H1 (cell line): ENCODE results near the gene CYP2W1. TPM values are rescaled to one million over a fixed set of nuclear protein-coding genes. Genes with fewer than 3 reads are reported as not detected.

Experiments
- CTCF ChIA-PET: fragments of 300-600 bp; sonication (Branson Sonifier 250); formaldehyde crosslinking; loops from one replicate; lab custom pipeline; 2021; ENCODE audit not compliant: partially characterized antibody; lab: Charles Lee
- POLR2A ChIA-PET: fragments of 300-600 bp; sonication (Branson Sonifier 250); formaldehyde crosslinking; loops from one replicate; lab custom pipeline; 2021; ENCODE audit warnings: inconsistent platforms; ENCODE audit not compliant: partially characterized antibody; lab: Charles Lee
- DNase-seq, 2 experiments: peaks; one replicate each; pipeline versions ENCODE4 v3.0.0 to v3.0.0-alpha.2; 2010 to 2022; ENCODE audit warnings: low spot score in 2 of 2, low read depth in 1 of 2, mixed read lengths in 1 of 2
- FAIRE-seq: peaks from 2 replicates; lab custom pipeline; 2011; peaks lifted over from hg19 to GRCh38; lab: Jason Lieb, UNC
- H2AFZ ChIP-seq: 2 replicates; pipeline ENCODE4 v1.8.1; 2012; ENCODE audit warnings: low read length, inconsistent platforms
- H2AK5ac ChIP-seq: 2 replicates; pipeline ENCODE4 v1.6.1; 2013; ENCODE audit warnings: low read depth, low read length
- H2BK120ac ChIP-seq: replicated peaks from 2 replicates; pipeline ENCODE3; 2013; ENCODE audit warnings: low read depth, low read length, inconsistent platforms
- H2BK12ac ChIP-seq: 2 replicates; pipeline ENCODE4 v1.6.1; 2013; ENCODE audit warnings: low read depth, low read length
- H2BK15ac ChIP-seq: 2 replicates; pipeline ENCODE4 v1.6.1; 2013; ENCODE audit warnings: low read length
- H2BK20ac ChIP-seq: 2 replicates; pipeline ENCODE4 v1.6.1; 2013; ENCODE audit warnings: low read length
- H2BK5ac ChIP-seq: 2 replicates; pipeline ENCODE4 v1.6.1; 2013; ENCODE audit warnings: low read depth, low read length
- H3K14ac ChIP-seq: 2 replicates; pipeline ENCODE4 v1.6.1; 2013; ENCODE audit warnings: inconsistent platforms; ENCODE audit not compliant: insufficient read length
- H3K18ac ChIP-seq: 2 replicates; pipeline ENCODE4 v1.6.1; 2013; ENCODE audit warnings: low read length; ENCODE audit errors: extremely low read depth
- H3K23ac ChIP-seq: 2 replicates; pipeline ENCODE4 v1.6.1; 2013; ENCODE audit warnings: inconsistent platforms; ENCODE audit not compliant: insufficient read length
- H3K23me2 ChIP-seq: 2 replicates; pipeline ENCODE4 v1.6.1; 2013; ENCODE audit warnings: low read depth, low read length
- H3K27ac ChIP-seq: 2 replicates; pipeline ENCODE4 v1.6.1; 2011; ENCODE audit warnings: low read depth, low read length, inconsistent platforms
- H3K27me3 ChIP-seq, 4 experiments: replicated peaks in 1 of 4; 1 replicate in 1 of 4; 2 replicates in 3 of 4; pipeline versions ENCODE4 v1.6.1 to v1.8.1; 2011 to 2013; ENCODE audit warnings: low read length in 3 of 4, mild to moderate bottlenecking in 3 of 4, inconsistent platforms in 2 of 4, mixed read lengths in 2 of 4, moderate library complexity in 1 of 4; ENCODE audit not compliant: control insufficient read depth in 3 of 4, insufficient read depth in 3 of 4; ENCODE audit errors: extremely low read depth in 1 of 4
- H3K36me3 ChIP-seq, 4 experiments: 2 replicates each; pipeline versions ENCODE4 v1.6.1 to v1.8.1; 2011 to 2013; ENCODE audit warnings: mild to moderate bottlenecking in 4 of 4, low read length in 3 of 4, moderate library complexity in 2 of 4, control low read depth in 1 of 4, inconsistent platforms in 1 of 4; ENCODE audit not compliant: insufficient read depth in 4 of 4, control insufficient read depth in 2 of 4
- H3K4ac ChIP-seq: replicated peaks from 2 replicates; pipeline ENCODE3; 2013; ENCODE audit warnings: low read length, low read depth, mixed read lengths, inconsistent platforms; ENCODE audit not compliant: insufficient read length
- H3K4me1 ChIP-seq, 4 experiments: replicated peaks in 1 of 4; 1 replicate in 1 of 4; 2 replicates in 3 of 4; pipeline versions ENCODE4 v1.6.1 to v1.8.1; 2011 to 2013; ENCODE audit warnings: low read length in 3 of 4, inconsistent platforms in 2 of 4, mixed read lengths in 1 of 4; ENCODE audit not compliant: insufficient read depth in 4 of 4, control insufficient read depth in 3 of 4
- H3K4me2 ChIP-seq, 2 experiments: 2 replicates each; pipeline versions ENCODE4 v1.6.1 to v1.8.1; 2011 to 2013; ENCODE audit warnings: low read depth in 2 of 2, low read length in 2 of 2, control low read depth in 1 of 2, inconsistent platforms in 1 of 2, mild to moderate bottlenecking in 1 of 2; ENCODE audit not compliant: insufficient read depth in 1 of 2
- H3K4me3 ChIP-seq, 4 experiments: fragments of 200-600, 300-600 bp in 1 of 4; sonication (generic), shearing (Covaris generic), sonication (Bioruptor Twin) in 1 of 4; 2 replicates each; pipeline versions ENCODE4 v1.5.1 to v1.8.1; 2011 to 2016; ENCODE audit warnings: low read length in 4 of 4, low read depth in 3 of 4, control low read depth in 2 of 4, inconsistent platforms in 2 of 4, mild to moderate bottlenecking in 2 of 4, mixed read lengths in 1 of 4, moderate library complexity in 1 of 4; ENCODE audit not compliant: insufficient read depth in 2 of 4; ENCODE audit errors: extremely low read depth in 1 of 4
- H3K56ac ChIP-seq: replicated peaks from 2 replicates; pipeline ENCODE3; 2013; ENCODE audit warnings: low read depth, mild to moderate bottlenecking, mixed read lengths, low read length, inconsistent platforms; ENCODE audit not compliant: insufficient read length
- H3K79me1 ChIP-seq: 2 replicates; pipeline ENCODE4 v1.6.1; 2013; ENCODE audit warnings: low read depth, low read length, control low read depth
- H3K79me2 ChIP-seq, 2 experiments: 2 replicates each; pipeline versions ENCODE4 v1.6.1 to v1.8.1; 2012 to 2013; ENCODE audit warnings: low read length in 2 of 2, mild to moderate bottlenecking in 2 of 2, inconsistent platforms in 1 of 2; ENCODE audit not compliant: insufficient read depth in 2 of 2, control insufficient read depth in 1 of 2
- H3K9ac ChIP-seq, 4 experiments: replicated peaks in 1 of 4; 1 replicate in 1 of 4; 2 replicates in 3 of 4; pipeline versions ENCODE4 v1.6.1 to v1.8.1; 2011 to 2013; ENCODE audit warnings: low read depth in 3 of 4, low read length in 3 of 4, control low read depth in 2 of 4, mild to moderate bottlenecking in 2 of 4, moderate library complexity in 2 of 4, inconsistent platforms in 1 of 4; ENCODE audit errors: extremely low read depth in 1 of 4
- H3K9me3 ChIP-seq, 2 experiments: 2 replicates each; pipeline versions ENCODE4 v1.6.1 to v1.8.1; 2012 to 2013; ENCODE audit warnings: mild to moderate bottlenecking in 2 of 2, moderate library complexity in 2 of 2, control low read depth in 1 of 2, inconsistent platforms in 1 of 2, low read depth in 1 of 2, low read length in 1 of 2, mixed read lengths in 1 of 2; ENCODE audit not compliant: insufficient read depth in 2 of 2
- H4K20me1 ChIP-seq, 2 experiments: replicated peaks in 1 of 2; 2 replicates each; pipeline versions ENCODE3 to v1.8.1; 2011 to 2013; ENCODE audit warnings: inconsistent platforms in 2 of 2, low read length in 2 of 2, mild to moderate bottlenecking in 1 of 2; ENCODE audit not compliant: insufficient read depth in 2 of 2, control insufficient read depth in 1 of 2
- H4K5ac ChIP-seq: 2 replicates; pipeline ENCODE4 v1.6.1; 2013; ENCODE audit warnings: low read length, low read depth, mixed read lengths, inconsistent platforms; ENCODE audit not compliant: insufficient read length
- H4K8ac ChIP-seq: 2 replicates; pipeline ENCODE4 v1.8.0; 2013; ENCODE audit warnings: mild to moderate bottlenecking, moderate library complexity, low read length, inconsistent platforms; ENCODE audit not compliant: insufficient read depth; ENCODE audit errors: extremely low read depth
- H4K91ac ChIP-seq: replicated peaks from 2 replicates; pipeline ENCODE3; 2013; ENCODE audit warnings: low read length, mixed read lengths, inconsistent platforms; ENCODE audit not compliant: insufficient read length
- ASH2L ChIP-seq: fragments of 200-600, 300-600 bp; sonication (generic); IDR thresholded peaks from one replicate; pipeline ENCODE4 v1.7.1; 2017; ENCODE audit warnings: low read length
- BRCA1 ChIP-seq: IDR thresholded peaks from 2 replicates; pipeline ENCODE4 v1.6.1; 2012; ENCODE audit warnings: low read depth, low read length, improper control_type of control experiment
- CHD2 ChIP-seq: IDR thresholded peaks from 2 replicates; pipeline ENCODE4 v1.6.1; 2012; ENCODE audit warnings: low read length, improper control_type of control experiment
- CTBP2 ChIP-seq: IDR thresholded peaks from 2 replicates; pipeline ENCODE4 v1.7.0; 2011; ENCODE audit warnings: borderline replicate concordance, mild to moderate bottlenecking, moderate library complexity, mixed read lengths, low read length; ENCODE audit not compliant: insufficient read depth, insufficient read length
- KDM4A ChIP-seq: IDR thresholded peaks from one replicate; pipeline ENCODE4 v1.7.1; 2012; ENCODE audit warnings: low read depth, mild to moderate bottlenecking, moderate library complexity, low read length, inconsistent platforms; ENCODE audit not compliant: severe bottlenecking
- RAD21 ChIP-seq, 2 experiments: IDR thresholded peaks in 1 of 2; conservative IDR thresholded peaks in 1 of 2; 2 replicates each; pipeline ENCODE4 v1.6.1; 2011; ENCODE audit warnings: low read depth in 2 of 2, low read length in 2 of 2, improper control_type of control experiment in 1 of 2, inconsistent platforms in 1 of 2, mild to moderate bottlenecking in 1 of 2, moderate library complexity in 1 of 2
- RXRA ChIP-seq: IDR thresholded peaks from 2 replicates; pipeline ENCODE4 v1.6.1; 2011; ENCODE audit warnings: low read depth, mild to moderate bottlenecking, low read length, moderate library complexity; ENCODE audit not compliant: insufficient read depth
- WGBS, 2 experiments: shearing (Covaris generic) in 1 of 2; methylation state at CpG; one replicate each; pipeline versions ENCODE4 v1.1.6 to v1.1.7; 2013 to 2015; ENCODE audit warnings: low lambda C conversion rate in 2 of 2, mixed read lengths in 2 of 2, inconsistent platforms in 1 of 2, low coverage in 1 of 2, missing lambda C conversion rate in 1 of 2; ENCODE audit not compliant: insufficient replicate concordance in 2 of 2, insufficient coverage in 1 of 2, insufficient read length in 1 of 2; ENCODE audit errors: extremely low coverage in 1 of 2, missing lambda C conversion rate in 1 of 2; 5-methylcytosine and 5-hydroxymethylcytosine counted together
- polyA plus RNA-seq, 7 experiments: library from polyadenylated mRNA; depleted of rRNA in 3 of 7; stranded (reverse) in 5 of 7; unstranded in 2 of 7; fragments of >200 nt in 5 of 7; fragments of 200-250 nt in 2 of 7; gene quantifications; 1 replicate in 5 of 7; 2 replicates in 1 of 7; 4 replicates in 1 of 7; pipeline versions ENCODE4 v1.2.1 to v1.2.3, GENCODE V29; 2011 to 2013; ENCODE audit warnings: missing spikeins in 2 of 7, mixed read lengths in 2 of 7
- total RNA-seq: library from RNA; stranded (reverse); fragmentation: NEBNext Ultra II Directional; extraction: Animal tissue kit (Norgen Biotek cat#: 25700); gene quantifications from 2 replicates; pipeline ENCODE4 v1.2.1, GENCODE V29; 2021
- TF ChIP-seq, protein P1 (sequence below), 3 experiments: IDR thresholded peaks; 1 replicate in 2 of 3; 2 replicates in 1 of 3; pipeline versions ENCODE4 v1.5.1 to v1.6.1; 2011; ENCODE audit warnings: low read length in 3 of 3, mild to moderate bottlenecking in 3 of 3, inconsistent platforms in 2 of 3, low read depth in 1 of 3, moderate library complexity in 1 of 3; ENCODE audit not compliant: insufficient read depth in 1 of 3; ENCODE audit errors: control extremely low read depth in 1 of 3

Gene CYP2W1
- total and polyA plus RNA-seq, 2 of the 8 experiments (the other 6 are each of a cell fraction or from before 2014, with no cell fraction given), result not detected

DNA sequence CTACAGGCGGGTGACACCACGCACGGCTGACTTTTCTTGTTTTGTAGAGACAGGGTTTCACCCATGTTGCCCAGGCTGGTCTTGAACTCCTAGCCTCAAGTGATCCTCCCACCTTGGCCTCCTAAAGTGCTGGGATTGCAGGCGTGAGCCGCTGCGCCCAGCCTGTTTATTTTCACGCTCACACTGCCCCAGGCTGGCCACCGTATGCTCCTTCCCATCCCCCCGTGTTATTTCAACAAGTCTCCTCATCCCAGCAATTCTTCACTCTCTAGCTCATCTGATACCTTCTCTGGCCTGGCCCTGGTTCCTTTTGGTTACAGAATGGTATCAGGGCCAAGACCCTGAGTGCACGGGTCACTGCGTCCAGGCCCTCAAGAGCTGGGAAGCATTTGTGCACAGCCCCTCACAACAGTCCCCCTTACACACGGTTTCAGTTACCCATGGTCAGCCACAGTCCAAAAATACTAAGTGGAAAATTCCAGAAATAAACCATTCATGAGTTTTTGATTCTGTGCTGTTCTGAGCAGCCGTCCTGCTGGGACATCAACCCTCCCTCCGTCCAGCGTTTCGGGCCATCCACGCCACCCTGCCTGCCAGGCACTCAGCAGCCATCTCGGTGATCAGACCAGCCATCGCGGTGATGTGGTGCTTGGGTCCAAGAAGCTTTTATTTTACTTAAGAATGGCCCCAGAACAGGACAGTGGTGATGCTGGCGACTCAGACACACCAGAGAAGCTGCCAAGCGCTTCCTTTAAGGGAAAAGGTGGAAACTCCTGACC is 16.5 kb upstream of the CYP2W1 start:
- ChIA-PET CTCF (interaction anchor here (0.6 to 4.6 kb wide), 14 partner anchors 9 to 1754 kb away, joined by 3 to 37 read pairs (median 4); partner anchors contain the start of genes COX19 and CYP2W1), POLR2A (interaction anchor here (0.8 to 2.1 kb wide), 7 partner anchors 9 to 69 kb away, joined by 3 to 10 read pairs (median 3); partner anchors contain the start of genes ADAP1 and COX19)
- no peak overlapping the region for H2BK12ac ChIP-seq
- H2BK20ac ChIP-seq, result no peak overlapping the region
- no peak overlapping the region for H2BK120ac ChIP-seq
- H3K23ac ChIP-seq, result no peak overlapping the region
- WGBS, 2 experiments, result 94% methylated on average over 22 of the region's 22 CpGs; no CpG with 5 or more reads in 1 of the 2 experiments
- H2AFZ ChIP-seq, result no peak overlapping the region
- H2AK5ac ChIP-seq, result no peak overlapping the region
- H4K20me1 ChIP-seq, result peaks cover 4 to 17% of the 10 kb centered on the region in 2 experiments
- H3K79me2 ChIP-seq, result peaks cover 0 to 7% of the 10 kb centered on the region in 2 experiments; a peak in 1 of 4 replicates
- H4K5ac ChIP-seq, result no peak overlapping the region
- H3K9me3 ChIP-seq, result no peaks in the 10 kb centered on the region; a peak in 1 of 4 replicates
- H3K27me3 ChIP-seq, result no peaks in the 10 kb centered on the region
- H3K4me2 ChIP-seq, result no peak overlapping the region
- H3K23me2 ChIP-seq, result no peaks in the 10 kb centered on the region
- no peak overlapping the region for H3K18ac ChIP-seq
- no peak overlapping the region for H3K14ac ChIP-seq
- no peak overlapping the region for H3K4me3 ChIP-seq
- no peak overlapping the region for H3K27ac ChIP-seq
- H2BK5ac ChIP-seq, result no peak overlapping the region
- FAIRE-seq (no peak), DNase-seq (no peak)
- no peak overlapping the region for H2BK15ac ChIP-seq
- no peak overlapping the region for H3K56ac ChIP-seq
- H4K8ac ChIP-seq, result no peak overlapping the region
- no peaks in the 10 kb centered on the region; the same call in 1 of the 2 replicates for H3K79me1 ChIP-seq
- H3K4me1 ChIP-seq, result peaks cover 0 to 9% (median under 1%) of the 10 kb centered on the region in 4 experiments; a peak in 3 of 7 replicates
- no peak overlapping the region for H3K4ac ChIP-seq
- no peak overlapping the region for H4K91ac ChIP-seq
- peaks cover 2 to 30% (median 16%) of the 10 kb centered on the region in 4 experiments; a peak in 7 of 8 replicates for H3K36me3 ChIP-seq
- no peak overlapping the region for H3K9ac ChIP-seq
- TF ChIP-seq BRCA1 (no peak), RAD21 (IDR thresholded peaks at IDR 0.05 in 1 of 2, conservative IDR thresholded peaks at IDR 0.05 in 1 of 2; ENCODE audit: low read depth in 2 of 2, low read length in 2 of 2) (no peak), RXRA (no peak), KDM4A (no peak), CTBP2 (no peak), ASH2L (no peak), CHD2 (no peak)
- TF ChIP-seq, protein P1, sequence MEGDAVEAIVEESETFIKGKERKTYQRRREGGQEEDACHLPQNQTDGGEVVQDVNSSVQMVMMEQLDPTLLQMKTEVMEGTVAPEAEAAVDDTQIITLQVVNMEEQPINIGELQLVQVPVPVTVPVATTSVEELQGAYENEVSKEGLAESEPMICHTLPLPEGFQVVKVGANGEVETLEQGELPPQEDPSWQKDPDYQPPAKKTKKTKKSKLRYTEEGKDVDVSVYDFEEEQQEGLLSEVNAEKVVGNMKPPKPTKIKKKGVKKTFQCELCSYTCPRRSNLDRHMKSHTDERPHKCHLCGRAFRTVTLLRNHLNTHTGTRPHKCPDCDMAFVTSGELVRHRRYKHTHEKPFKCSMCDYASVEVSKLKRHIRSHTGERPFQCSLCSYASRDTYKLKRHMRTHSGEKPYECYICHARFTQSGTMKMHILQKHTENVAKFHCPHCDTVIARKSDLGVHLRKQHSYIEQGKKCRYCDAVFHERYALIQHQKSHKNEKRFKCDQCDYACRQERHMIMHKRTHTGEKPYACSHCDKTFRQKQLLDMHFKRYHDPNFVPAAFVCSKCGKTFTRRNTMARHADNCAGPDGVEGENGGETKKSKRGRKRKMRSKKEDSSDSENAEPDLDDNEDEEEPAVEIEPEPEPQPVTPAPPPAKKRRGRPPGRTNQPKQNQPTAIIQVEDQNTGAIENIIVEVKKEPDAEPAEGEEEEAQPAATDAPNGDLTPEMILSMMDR (IDR thresholded peaks at IDR 0.05; ENCODE audit: control extremely low read depth in 1 of 3, insufficient read depth in 1 of 3, low read depth in 1 of 3, low read length in 3 of 3), result no peak
